Measurements from ENCODE around the gene NLRP13. TPM values are rescaled to one million over a fixed set of nuclear protein-coding genes. Genes with fewer than 3 reads are reported as not detected.

NLRP13 gene
- total and polyA plus RNA-seq, 8 donors = not detected

- DNase-seq = no peak
- Histone ChIP-seq H3K27ac (no peak overlapping the region), H3K36me3 (no peaks in the 10 kb centered on the region), H3K9me3 (peaks cover 0 to 26% (median 8%) of the 10 kb centered on the region in 4 donors), H3K27me3 (no peaks in the 10 kb centered on the region), H3K4me3 (no peak overlapping the region), H3K4me1 (no peaks in the 10 kb centered on the region)
- WGBS, 5 donors = 81 to 86% (median 84%) methylated on average over 11 of the region's 11 CpGs
- intact Hi-C loops (cut with DNase I; ENCODE audit: low total_unique reads) = no loop called here
- no peak for TF ChIP-seq POLR2A (IDR thresholded peaks at IDR 0.05)
- TF ChIP-seq CTCF (IDR thresholded peaks at IDR 0.05) = no peak
- no peak for TF ChIP-seq EP300 (IDR thresholded peaks at IDR 0.05)
- no peak for TF ChIP-seq POLR2AphosphoS5 (IDR thresholded peaks at IDR 0.05)
Observed at GRCh38 chr19:55870736-55871135, 61.4 kb downstream of the NLRP13 start.

GRCh38 chr19:55867101-55867500, 65.0 kb downstream of the NLRP13 start:
- Histone ChIP-seq H3K9me3 (peaks cover 0 to 35% (median 12%) of the 10 kb centered on the region in 4 donors), H3K27me3 (no peaks in the 10 kb centered on the region), H3K27ac (no peak overlapping the region), H3K4me3 (no peak overlapping the region), H3K36me3 (no peaks in the 10 kb centered on the region), H3K4me1 (no peaks in the 10 kb centered on the region)
- TF ChIP-seq POLR2AphosphoS5 (IDR thresholded peaks at IDR 0.05) (no peak), POLR2A (IDR thresholded peaks at IDR 0.05) (no peak), EP300 (IDR thresholded peaks at IDR 0.05) (no peak), CTCF (IDR thresholded peaks at IDR 0.05) (no peak)
- intact Hi-C loops (cut with DNase I; ENCODE audit: low total_unique reads) = no loop called here
- WGBS, 5 donors = 78 to 96% (median 92%) methylated on average over 7 of the region's 7 CpGs
- no peak for DNase-seq

- intact Hi-C loops (cut with DNase I; ENCODE audit: low total_unique reads) = no loop called here
- 40 to 62% (median 53%) methylated on average over 3 of the region's 3 CpGs for WGBS, 5 donors
Observed at GRCh38 chr19:55866521-55866920, 65.6 kb downstream of the NLRP13 start.

GRCh38 chr19:55858969-55859368, 73.2 kb downstream of the NLRP13 start:
- Histone ChIP-seq H3K9me3 (peaks cover 0 to 10% (median 2%) of the 10 kb centered on the region in 4 donors), H3K27ac (no peak overlapping the region), H3K36me3 (no peaks in the 10 kb centered on the region), H3K4me1 (no peaks in the 10 kb centered on the region), H3K4me3 (no peak overlapping the region), H3K27me3 (no peaks in the 10 kb centered on the region)
- no peak for TF ChIP-seq POLR2A (IDR thresholded peaks at IDR 0.05)
- TF ChIP-seq CTCF (IDR thresholded peaks at IDR 0.05) = no peak
- TF ChIP-seq POLR2AphosphoS5 (IDR thresholded peaks at IDR 0.05) = no peak
- no peak for TF ChIP-seq EP300 (IDR thresholded peaks at IDR 0.05)
- no peak for DNase-seq
- intact Hi-C loops (cut with DNase I; ENCODE audit: low total_unique reads) = no loop called here
- WGBS, 5 donors = 57 to 68% (median 59%) methylated on average over 5 of the region's 5 CpGs

More at GRCh38 chr19:55866521-55866920, 65.6 kb downstream of the NLRP13 start:
- no peaks in the 10 kb centered on the region for H3K36me3 ChIP-seq
- H3K27me3 ChIP-seq = no peaks in the 10 kb centered on the region
- H3K4me3 ChIP-seq = no peak overlapping the region
- H3K9me3 ChIP-seq = peaks cover 0 to 35% (median 10%) of the 10 kb centered on the region in 4 donors
- no peaks in the 10 kb centered on the region for H3K4me1 ChIP-seq
- no peak for TF ChIP-seq EP300 (IDR thresholded peaks at IDR 0.05)
- TF ChIP-seq CTCF (IDR thresholded peaks at IDR 0.05) = no peak
- TF ChIP-seq POLR2A (IDR thresholded peaks at IDR 0.05) = no peak
- TF ChIP-seq POLR2AphosphoS5 (IDR thresholded peaks at IDR 0.05) = no peak
- H3K27ac ChIP-seq = no peak overlapping the region
- no peak for DNase-seq

Data from stomach (tissue), 9 donors.